Inflammatory macrophage treated with lipopolysaccharide for 4 hours (primary cell): ENCODE data around the gene KL.

Experiments
- DNase-seq: peaks from one replicate; pipeline ENCODE4 v3.0.0-alpha.2; 2020

Gene KL

GRCh38 chr13:33045851-33046592 is 29.8 kb downstream of the KL start:
- DNase-seq: no peak

- DNase-seq: no peak
These were observed 33.9 kb downstream of the KL start for GRCh38 chr13:33050161-33050560.

- no peak for DNase-seq
These were observed 35.4 kb downstream of the KL start for GRCh38 chr13:33051632-33052031.

GRCh38 chr13:33052506-33053280 is 36.5 kb downstream of the KL start:
- no peak for DNase-seq

- no peak for DNase-seq
These were observed 37.3 kb downstream of the KL start for GRCh38 chr13:33053397-33054066.

GRCh38 chr13:33057019-33057780 is 41.0 kb downstream of the KL start:
- DNase-seq: peak; percentile 27

- no peak for DNase-seq
These were observed 42.6 kb downstream of the KL start for GRCh38 chr13:33058776-33059327.

- no peak for DNase-seq
These were observed 44.6 kb downstream of the KL start for GRCh38 chr13:33060815-33061214.

GRCh38 chr13:33066329-33066728 is 50.1 kb downstream of the KL start:
- no peak for DNase-seq

- peak; percentile 13 for DNase-seq
These were observed 53.1 kb downstream of the KL start for GRCh38 chr13:33069365-33069764.

- DNase-seq: no peak
These were observed 54.5 kb downstream of the KL start for GRCh38 chr13:33070713-33071112.

- peak; percentile 66 for DNase-seq
These were observed 56.1 kb downstream of the KL start for GRCh38 chr13:33072282-33072681.

- DNase-seq: no peak
These were observed 56.5 kb downstream of the KL start for GRCh38 chr13:33072759-33073158.

GRCh38 chr13:33073338-33073737 is 57.1 kb downstream of the KL start:
- no peak for DNase-seq

GRCh38 chr13:33076001-33076992 is 60.1 kb downstream of the KL start:
- DNase-seq: no peak

GRCh38 chr13:33078263-33078662 is 62.0 kb downstream of the KL start:
- no peak for DNase-seq

GRCh38 chr13:33079960-33080359 is 63.7 kb downstream of the KL start:
- peak; percentile 30 for DNase-seq

GRCh38 chr13:33080972-33081590 is 64.9 kb downstream of the KL start:
- no peak for DNase-seq

GRCh38 chr13:33081666-33082065 is 65.4 kb downstream of the KL start:
- no peak for DNase-seq

- no peak for DNase-seq
These were observed 66.8 kb downstream of the KL start for GRCh38 chr13:33083054-33083453.

- no peak for DNase-seq
These were observed 70.9 kb downstream of the KL start for GRCh38 chr13:33087091-33087490.
